Left ventricle myocardium superior (tissue), 1 donor: ENCODE data around the gene CCM2. TPM values are rescaled to one million over a fixed set of nuclear protein-coding genes. Genes with fewer than 3 reads are reported as not detected.
"Not testable (repeated sequence)": the region's sequence is repeated elsewhere in the genome, so short reads cannot be mapped to it uniquely, and the experiment has no call there.

ENCODE experiments used
- ATAC-seq: fragments of 200-7000 bp; cut with Tn5 transposase; one replicate; pipeline ENCODE4 v1.9.1; 2020; ENCODE audit warnings: mild to moderate bottlenecking, moderate library complexity
- DNase-seq: peaks from one replicate; pipeline ENCODE4 v3.0.0-alpha.2; 2020
- intact Hi-C: fragments of 100-400 bp; cut with micrococcal nuclease; formaldehyde crosslinking; loops from one replicate; pipeline ENCODE4 v1.11.0; 2022
- total RNA-seq: library from RNA; stranded (reverse); fragmentation: NEBNext Ultra II Directional; extraction: Animal tissue kit (Norgen Biotek cat#: 25700); gene quantifications from one replicate; pipeline ENCODE4 v1.2.1, GENCODE V29; 2021
- donor health status: DM: no; HTN: yes; CAD: no; lungs with severe emphysema.

The CCM2 gene
- total RNA-seq, 1 donor from 2014 or later, result 36.7 TPM

DNA sequence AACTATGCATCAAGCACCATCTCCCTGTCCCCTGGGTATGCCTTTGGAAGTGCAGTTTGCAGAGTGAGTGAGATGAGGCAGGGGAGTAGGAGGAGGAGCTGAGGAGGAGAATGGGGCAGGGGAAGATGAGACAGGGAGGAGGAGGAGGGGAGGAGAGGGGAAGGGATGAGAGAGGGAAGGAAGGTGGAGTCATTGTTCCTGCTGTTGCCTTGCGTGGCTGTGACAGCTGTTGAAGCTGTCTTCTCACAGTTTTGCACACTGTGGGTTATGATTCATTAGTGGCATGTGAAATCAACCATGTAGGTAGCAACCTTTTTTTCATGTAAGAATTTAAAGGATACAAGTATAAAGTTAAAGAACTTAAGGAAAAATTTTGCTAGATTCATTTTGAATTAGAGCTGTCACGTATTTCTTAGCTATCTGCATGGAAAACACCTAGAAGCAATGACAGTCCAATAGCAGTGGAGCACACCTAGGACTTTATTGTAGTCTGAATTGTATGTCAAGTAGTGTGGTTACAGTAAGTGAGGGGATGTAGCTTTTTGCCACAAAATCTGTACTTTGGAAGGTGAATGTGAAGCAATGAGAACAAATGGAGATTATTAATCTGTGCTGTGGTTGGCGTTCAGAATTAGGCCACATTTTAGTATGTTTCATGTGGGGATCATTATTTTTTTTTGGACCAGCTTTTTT is 21.7 kb downstream of the CCM2 start:
- ATAC-seq (no peak), DNase-seq (no peak)
- intact Hi-C loops, result no loop called here

DNA sequence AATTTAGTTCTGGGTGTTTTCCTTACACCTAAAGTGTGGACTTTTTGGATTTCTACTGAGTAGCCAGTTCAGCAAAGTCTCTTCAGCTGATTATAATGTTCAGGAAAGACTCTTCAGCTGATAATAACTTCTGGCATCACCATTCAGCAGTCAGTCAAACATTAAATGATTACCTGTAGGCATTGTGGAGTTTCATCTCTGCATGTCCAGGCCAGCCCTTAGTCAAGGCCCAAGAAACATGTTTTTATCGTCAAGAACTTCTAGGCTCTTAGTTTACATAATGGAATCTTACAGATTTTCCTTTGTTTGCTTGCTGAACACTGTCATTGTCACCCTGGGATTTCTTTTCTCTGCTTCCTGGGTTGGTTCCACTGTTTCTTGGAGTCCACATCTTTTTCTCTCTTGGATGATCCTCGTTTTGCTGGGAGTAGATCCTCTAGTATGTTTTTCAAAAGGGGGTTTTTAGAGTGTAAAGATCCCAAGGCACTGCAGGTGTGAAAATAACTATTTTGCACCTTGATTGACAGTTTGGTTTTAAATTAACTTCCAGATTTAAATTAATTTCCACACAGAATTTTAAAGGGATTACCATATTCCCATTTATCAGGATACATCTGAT is 24.2 kb downstream of the CCM2 start:
- intact Hi-C loops, result no loop called here
- no peak for DNase-seq
- ATAC-seq, result no peak

DNA sequence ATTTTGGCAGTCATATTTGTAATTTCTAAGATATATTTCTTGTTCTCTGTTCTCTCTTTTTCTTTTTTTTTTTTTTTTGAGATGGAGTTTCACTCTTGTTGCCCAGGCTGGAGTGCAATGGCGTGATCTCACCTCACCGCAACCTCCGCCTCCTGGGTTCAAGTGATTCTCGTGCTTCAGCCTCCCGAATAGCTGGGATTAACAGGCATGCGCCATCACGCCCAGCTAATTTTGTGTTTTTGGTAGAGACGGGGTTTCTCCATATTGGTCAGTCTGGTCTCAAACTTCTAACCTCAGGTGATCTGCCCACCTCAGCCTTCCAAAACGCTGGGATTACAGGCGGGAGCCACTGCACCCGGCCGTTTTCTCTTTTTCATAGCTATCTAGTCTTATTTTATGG is 25.5 kb downstream of the CCM2 start:
- DNase-seq, intact Hi-C loops, ATAC-seq: not testable (repeated sequence)

DNA sequence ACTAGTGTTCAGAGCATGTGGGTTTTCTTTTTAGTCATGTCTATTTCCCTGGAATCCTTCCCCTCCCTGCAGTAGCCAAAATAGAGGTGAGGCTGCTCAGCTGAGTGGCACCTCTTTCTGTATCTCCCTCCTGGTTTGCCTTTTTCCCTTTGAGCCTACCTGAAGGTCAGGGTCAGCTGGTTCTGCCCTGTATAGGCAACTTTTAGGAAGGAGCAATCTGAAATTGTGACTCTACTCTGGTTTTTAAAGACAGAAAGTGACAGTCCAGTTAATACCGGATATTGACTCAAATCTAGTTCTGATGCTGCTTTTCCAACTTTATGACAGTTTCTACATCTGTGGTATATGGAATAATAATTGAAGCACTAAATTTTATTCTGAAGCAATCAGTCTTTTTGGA is 26.0 kb downstream of the CCM2 start:
- ATAC-seq (no peak), DNase-seq (no peak)
- intact Hi-C loops, result no loop called here

DNA sequence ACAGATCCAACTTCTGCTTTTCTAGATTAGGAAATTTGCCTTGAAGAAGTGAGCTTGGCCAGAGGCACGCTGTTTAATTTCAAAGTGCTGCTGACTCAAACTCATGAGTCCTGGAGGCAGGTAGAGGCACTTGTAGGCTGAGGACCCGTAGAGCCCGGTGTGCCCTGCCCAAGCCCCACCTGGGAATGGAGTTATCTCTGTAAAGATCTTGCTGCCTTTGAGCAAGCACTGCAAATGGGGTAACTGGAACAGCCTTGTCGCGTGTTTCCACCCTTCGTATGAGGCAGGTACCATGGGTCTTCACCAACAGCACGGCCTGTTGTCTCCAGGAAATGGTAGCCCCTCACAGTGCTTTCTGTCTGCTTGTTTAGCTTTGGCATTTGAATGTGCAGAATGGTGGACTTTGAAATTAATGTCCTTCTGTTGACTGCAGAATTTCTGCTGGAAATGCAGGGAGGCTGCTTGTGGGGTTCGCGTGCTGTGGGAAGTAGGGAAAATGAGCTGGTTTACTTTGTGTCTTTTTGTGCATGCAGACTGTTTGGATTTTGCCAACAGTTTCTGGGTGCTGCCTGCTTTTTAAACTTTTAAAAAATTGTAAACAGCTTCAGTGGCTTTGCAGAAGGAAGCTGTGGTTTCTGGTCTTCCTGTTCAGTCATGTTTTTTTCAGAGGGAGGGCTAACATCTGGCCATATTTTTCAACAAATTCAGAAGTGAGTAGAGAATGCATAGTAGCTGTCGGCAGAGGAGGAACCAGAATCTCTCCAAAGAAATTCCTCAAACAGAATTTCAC is 27.2 kb downstream of the CCM2 start:
- intact Hi-C loops, result no loop called here
- DNase-seq (no peak), ATAC-seq (peak; percentile 38)

DNA sequence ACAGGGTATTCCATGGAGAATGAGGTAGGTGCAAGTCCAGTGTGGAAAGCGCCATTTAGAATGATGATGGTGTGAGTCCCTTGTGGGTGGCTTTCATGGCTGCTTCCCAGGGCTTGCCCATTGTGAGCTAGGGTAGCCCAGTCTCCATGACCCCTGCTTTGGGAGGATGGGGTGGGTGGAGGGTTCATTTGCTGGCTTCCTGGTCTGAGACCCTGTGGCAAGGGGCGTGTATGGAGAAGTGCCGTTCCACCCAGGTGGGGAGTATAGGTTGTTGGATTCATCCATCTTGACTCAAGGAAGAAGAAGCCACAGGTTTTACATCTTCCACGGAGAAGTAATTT is 27.7 kb downstream of the CCM2 start:
- intact Hi-C loops, result no loop called here
- ATAC-seq (no peak), DNase-seq (no peak)

DNA sequence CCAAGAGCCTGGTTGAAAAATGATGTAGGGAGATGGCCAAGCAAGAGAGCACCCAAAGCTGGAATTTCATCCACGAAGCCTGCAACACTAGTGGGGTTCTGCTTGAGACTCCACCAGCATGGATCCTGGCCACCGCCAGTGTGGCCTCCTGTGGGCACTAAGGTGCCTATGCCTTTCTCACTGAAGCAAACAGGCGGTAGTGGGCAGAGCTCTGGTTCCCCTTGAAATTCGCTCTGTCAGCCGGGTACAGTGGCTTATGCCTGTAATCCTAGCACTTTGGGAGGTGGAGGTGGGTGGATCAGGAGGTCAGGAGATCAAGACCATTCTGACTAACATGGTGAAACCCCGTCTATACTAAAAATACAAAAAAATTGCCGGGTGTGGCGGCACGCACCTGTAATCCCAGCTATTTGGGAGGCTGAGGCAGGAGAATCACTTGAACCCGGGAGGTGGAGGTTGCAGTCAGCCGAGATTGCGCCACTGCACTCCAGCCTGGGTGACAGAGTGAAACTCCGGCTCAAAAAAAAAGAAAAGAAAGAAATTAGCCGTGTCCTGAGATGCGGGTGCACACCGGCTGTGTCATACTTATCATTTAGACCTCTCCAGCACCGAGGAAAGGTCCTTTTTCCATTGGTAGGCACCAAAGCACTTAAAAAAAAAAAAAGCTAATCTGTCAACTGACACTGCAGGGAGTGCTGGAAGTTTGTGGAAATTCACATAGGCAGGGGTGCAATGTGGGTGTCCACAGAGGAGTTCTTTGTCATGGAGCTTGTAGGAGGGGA is 28.3 kb downstream of the CCM2 start:
- DNase-seq, result no peak
- no peak for ATAC-seq
- intact Hi-C loops, result no loop called here

DNA sequence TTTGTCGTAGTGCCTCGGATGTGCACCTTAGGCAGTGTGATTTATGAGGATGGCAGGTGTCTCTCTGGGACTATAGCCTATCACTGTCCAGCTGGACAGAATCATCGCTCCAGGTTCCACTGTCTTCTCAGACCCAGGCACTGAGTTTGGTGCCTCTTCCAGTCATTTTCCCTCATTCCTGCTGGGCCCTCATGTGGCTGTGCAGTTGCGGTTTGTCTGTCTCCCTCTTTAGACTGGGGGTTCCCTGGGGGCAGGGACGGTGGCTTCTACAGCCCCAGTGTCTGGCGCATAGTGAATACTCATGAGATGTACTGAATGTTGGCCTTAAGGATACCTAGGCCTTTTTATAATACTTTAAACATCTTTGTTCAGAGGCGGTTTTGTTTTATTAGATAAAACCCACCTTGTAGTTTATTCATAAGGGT is 28.9 kb downstream of the CCM2 start:
- DNase-seq (no peak), ATAC-seq (no peak)
- intact Hi-C loops, result no loop called here

DNA sequence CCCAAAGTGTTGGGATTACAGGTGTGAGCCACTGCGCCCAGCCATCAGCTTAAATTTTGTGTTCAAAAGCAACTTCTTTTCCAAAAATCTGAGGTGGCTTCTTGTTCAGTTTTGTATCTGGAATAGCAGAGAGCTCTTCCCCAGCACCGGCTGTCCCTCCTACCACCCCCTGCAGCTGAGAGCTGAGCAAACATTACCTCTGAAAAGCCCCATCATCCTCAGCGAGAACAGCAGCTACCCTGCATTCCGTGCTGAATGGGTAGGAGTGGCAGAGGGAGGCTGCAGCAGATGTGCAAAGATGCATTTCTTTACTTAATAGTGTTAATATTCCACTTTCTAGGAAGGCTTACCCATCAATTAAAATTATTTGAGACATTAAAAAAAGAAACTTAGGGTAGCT is 31.8 kb downstream of the CCM2 start:
- DNase-seq (no peak), ATAC-seq (no peak)
- intact Hi-C loops, result no loop called here

DNA sequence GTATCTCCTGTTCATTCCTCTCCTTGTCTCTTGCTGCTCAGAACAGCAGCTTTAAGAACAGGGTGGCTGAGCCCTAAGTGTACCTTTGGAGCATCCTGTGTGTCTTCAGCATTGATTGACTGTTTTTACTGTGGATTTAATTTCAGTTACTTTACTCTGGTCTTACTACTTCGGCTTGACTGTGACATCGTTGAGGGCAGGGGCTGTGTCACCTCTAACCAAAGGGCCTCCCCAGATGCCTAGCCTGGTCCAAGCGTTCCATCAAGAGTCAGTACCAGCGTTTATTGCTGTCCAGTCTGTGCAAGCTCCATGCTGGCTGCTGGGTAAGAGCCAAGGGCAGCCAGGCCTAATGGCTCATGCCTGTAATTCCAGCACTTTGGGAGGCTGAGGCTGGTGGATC is 32.4 kb downstream of the CCM2 start:
- DNase-seq (no peak), ATAC-seq (no peak)
- intact Hi-C loops, result no loop called here

DNA sequence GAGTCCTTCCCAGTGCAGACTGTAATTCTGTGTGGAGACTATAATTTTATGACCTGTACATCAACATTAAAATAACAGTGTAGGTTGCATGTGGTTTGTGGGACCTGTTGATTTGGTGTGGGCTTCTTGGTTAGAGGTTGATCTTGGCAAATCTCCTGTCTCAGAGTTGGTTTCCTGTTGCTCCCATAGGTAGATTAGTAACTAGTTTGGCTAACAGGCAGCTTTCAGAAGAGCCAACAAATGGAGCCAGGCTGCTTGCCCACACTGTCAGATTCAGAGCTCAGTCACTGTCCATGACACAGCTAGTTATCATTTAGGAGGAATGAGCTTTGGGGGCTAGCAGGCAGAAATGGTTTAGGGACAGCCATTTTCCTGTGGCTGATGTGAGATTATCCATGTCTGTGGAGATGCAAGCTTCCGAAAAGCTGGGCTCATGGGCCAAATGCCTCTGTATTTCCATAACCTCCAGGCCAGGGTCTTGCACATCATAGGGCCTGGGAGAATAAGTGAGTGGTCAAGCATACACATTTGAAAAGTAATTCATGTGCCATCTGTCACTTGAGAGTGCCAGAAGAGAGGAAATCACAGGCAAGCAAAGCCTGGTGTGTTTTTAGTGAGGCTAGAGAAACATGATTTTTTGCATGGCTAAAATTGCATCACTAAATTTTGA is 33.4 kb downstream of the CCM2 start:
- no peak for DNase-seq
- intact Hi-C loops, result no loop called here
- ATAC-seq, result no peak

DNA sequence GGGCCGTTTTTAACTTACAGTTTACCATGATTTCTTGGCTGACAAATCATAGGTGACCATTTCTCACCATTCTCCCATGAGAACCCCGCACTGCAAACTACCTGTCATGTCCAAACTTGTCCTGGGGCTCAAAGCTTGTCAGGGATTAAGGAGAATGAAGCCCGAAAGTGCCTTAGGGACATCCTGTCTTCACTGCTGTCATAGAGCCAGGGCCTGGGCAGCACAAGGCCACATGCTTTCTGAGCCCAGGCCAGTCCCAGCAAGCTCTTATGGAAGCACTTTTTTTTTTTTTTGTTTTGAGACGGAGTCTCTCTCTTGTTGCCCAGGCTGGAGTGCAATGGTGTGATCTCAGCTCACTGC is 33.9 kb downstream of the CCM2 start:
- ATAC-seq (peak; percentile 79), DNase-seq (peak; percentile 48)
- intact Hi-C loops, result no loop called here

DNA sequence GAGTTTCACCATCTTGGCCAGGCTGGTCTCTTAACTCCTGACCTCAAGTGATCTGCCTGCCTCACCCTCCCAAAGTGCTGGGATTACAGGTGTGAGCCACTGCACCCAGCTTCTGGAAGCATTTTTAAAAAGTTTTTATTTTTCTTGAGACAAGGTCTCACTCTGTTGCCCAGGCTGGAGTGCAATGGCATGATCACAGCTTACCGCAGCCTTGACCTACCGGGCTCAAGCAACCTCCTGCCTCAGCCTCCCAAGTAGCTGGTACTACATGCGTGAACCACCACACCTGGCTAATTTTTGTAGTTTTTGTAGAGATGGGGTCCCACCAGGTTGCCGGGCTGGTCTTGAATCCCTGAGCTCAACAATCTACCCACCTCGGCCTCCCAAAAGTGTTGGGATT is 34.7 kb downstream of the CCM2 start:
- ATAC-seq, intact Hi-C loops: not testable (repeated sequence)

DNA sequence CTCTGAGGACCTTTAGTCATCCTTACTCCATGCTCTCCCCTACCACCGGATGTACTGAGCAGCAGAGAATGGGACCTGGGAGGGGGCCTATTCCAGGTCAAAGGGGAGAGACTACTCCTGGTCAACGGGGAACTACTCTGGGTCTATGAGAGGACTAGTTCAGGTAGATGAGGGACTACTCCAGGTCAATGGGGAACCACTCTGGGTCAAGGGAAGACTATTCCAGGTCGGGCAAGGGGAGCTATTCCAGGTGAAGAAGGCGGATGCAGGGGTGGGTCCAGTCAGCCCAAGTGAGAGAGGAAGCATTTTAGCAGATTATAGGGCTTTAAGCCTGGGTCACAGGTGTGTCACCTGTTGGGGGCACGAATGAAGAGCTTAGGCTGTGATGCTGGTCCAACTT is 35.4 kb downstream of the CCM2 start:
- no peak for DNase-seq
- intact Hi-C loops, result no loop called here
- ATAC-seq, result no peak

More for the DNA sequence above, 34.7 kb downstream of the CCM2 start:
- not testable (repeated sequence) for DNase-seq

DNA sequence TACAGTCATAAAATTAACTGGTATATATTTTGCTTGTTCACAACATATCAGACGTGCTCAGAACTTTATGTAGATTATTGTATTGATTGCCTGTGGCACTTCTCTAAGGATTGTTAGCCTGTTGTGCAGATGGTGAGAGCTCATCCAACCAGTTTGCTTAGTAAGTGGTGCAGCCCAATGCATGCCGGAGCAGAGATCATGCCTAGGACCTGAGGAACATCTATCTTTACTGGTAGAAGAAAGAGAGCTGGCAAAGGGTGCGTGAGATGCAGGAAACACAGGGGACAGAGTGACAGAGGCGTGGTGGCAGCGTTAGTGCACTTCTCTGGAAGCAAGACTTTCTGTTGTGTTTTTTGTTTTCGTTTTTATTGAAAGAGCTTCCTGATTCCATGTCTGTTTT is 35.9 kb downstream of the CCM2 start:
- no peak for ATAC-seq
- intact Hi-C loops, result no loop called here

DNA sequence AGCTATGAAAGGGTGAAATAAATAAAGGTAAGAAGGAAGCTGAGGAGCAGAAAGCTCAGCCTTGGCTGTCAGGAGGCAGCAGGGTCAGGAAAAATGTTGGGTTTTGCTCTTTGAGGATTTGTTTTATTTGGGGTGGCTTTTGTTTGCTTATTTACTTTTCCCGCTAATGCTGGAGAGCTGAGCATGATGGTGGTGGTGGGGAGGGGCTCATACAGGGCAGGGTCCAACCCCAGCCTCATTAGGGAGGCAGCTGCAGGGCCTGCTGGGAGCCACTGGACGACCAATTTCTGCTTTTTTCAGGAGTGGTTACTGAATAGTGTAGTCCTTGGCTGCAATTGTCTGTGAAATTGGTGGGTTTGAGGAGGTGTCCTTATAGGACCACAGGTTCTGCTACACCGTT is 36.3 kb downstream of the CCM2 start:
- no peak for DNase-seq
- intact Hi-C loops, result no loop called here
- no peak for ATAC-seq

More for the DNA sequence above, 35.9 kb downstream of the CCM2 start:
- DNase-seq, result no peak

DNA sequence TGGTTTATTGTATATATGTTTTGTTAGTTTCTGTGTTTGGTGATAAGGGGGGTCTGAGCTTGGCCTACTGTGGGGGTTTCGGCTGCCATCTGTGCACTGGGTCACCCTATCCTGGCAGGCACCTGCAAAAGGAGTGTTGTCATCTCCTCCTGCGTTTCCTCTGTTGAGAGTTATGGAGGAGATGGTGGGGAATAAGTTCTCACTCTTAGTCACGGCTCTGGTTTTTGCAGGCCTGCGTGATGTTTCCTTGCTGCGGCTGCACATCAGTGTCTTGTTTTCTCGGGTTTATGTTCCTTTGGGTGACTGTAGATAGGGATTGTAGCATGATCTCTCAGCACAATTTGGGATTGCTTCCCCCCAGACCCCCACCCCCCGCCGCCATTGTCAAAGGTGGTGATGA is 36.8 kb downstream of the CCM2 start:
- ATAC-seq, result no peak
- no peak for DNase-seq
- intact Hi-C loops, result no loop called here

DNA sequence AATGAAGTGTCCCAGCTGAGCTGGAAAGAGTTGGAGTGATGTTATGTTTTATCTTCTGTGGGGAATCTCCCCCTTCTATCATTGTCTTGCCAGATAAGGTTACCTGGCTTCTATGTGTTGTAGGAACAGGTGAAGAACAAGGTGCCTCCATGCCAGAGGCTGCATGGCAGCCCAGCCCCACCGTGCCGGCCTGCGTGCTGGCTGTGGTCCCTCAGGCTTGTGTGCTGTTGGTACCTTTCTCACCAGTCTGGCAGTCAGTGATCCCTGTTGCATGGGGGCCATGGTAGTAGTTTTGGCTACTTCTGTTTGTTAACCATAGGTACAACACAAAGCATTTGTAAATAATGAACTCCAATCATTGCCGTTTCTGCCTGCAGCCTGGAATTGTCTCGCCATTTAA is 37.9 kb downstream of the CCM2 start:
- intact Hi-C loops, result no loop called here
- ATAC-seq, result no peak

DNA sequence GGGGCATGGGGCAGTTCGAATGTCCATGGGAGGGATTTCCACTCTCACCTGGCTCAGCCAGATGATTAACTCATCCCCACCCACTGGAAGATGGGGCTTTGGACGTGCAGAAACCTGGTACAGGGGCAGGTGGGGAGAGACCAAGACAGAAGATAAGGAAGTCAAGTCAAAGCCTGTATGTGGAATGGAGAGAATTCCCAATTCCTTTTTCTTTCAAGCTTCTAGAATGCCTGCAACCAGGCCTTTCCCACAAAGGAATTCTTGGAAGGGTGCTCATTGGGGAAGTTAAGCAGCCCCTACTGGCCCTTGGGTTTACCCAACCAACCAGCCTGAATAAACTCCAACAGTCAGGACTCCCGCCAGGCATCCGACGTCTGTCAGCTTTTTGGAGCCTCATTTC is 39.1 kb downstream of the CCM2 start:
- DNase-seq, result no peak
- no peak for ATAC-seq
- intact Hi-C loops, result no loop called here

More for the DNA sequence above, 37.9 kb downstream of the CCM2 start:
- no peak for DNase-seq
